Body of pancreas (tissue), 4 donors: Measurements from ENCODE around the gene MMP2. TPM values are rescaled to one million over a fixed set of nuclear protein-coding genes. Genes with fewer than 3 reads are reported as not detected.

Experiments
- ATAC-seq: fragments of 150-250 bp; one replicate; pipeline ENCODE4 v1.9.1; 2016
- DNase-seq, 4 donors: peaks; one replicate each; pipeline ENCODE4 v3.0.0-alpha.2; 2019
- H3K27ac ChIP-seq, 4 donors: fragments of 200-600 bp; sonication (generic); 1 replicate in 3 of 4; 2 replicates in 1 of 4; pipeline versions ENCODE4 v1.5.1 to v1.6.1; 2016 to 2019; ENCODE audit warnings: mild to moderate bottlenecking in 1 of 4, mixed read lengths in 1 of 4, moderate library complexity in 1 of 4
- H3K27me3 ChIP-seq, 2 donors: fragments of 200-600 bp; sonication (generic); one replicate each; pipeline ENCODE4 v1.6.0; 2016; ENCODE audit warnings: mild to moderate bottlenecking in 1 of 2
- H3K36me3 ChIP-seq, 2 donors: fragments of 200-600 bp; sonication (generic); replicated peaks in 1 of 2; 2 replicates each; pipeline ENCODE4 v1.5.1; 2016; ENCODE audit warnings: low read depth in 2 of 2; ENCODE audit not compliant: insufficient read depth in 1 of 2
- H3K4me1 ChIP-seq: fragments of 200-600 bp; sonication (generic); one replicate; pipeline ENCODE4 v1.6.0; 2016
- H3K4me3 ChIP-seq, 2 donors: fragments of 200-600 bp; sonication (generic); 1 replicate in 1 of 2; 2 replicates in 1 of 2; pipeline ENCODE4 v1.5.1; 2016 to 2019
- H3K9me3 ChIP-seq, 3 donors: fragments of 200-600 bp; sonication (generic); 1 replicate in 2 of 3; 2 replicates in 1 of 3; pipeline ENCODE4 v1.5.1; 2016
- POLR2A ChIP-seq, 3 donors: fragments of 450-650 bp; IDR thresholded peaks; one replicate each; pipeline ENCODE4 v1.6.1; 2016; ENCODE audit warnings: antibody characterized with exemption in 3 of 3, mild to moderate bottlenecking in 2 of 3
- WGBS, 2 donors: methylation state at CpG; one replicate each; pipeline ENCODE4 v1.1.5; 2017; 5-methylcytosine and 5-hydroxymethylcytosine counted together
- intact Hi-C: fragments of 100-400 bp; cut with DNase I; formaldehyde crosslinking; loops from one replicate; pipeline ENCODE4 v1.15.1; 2023
- total RNA-seq, 2 donors: library from RNA; depleted of rRNA; stranded (reverse); fragments of >200 nt; gene quantifications; one replicate each; pipeline ENCODE4 v1.1.0, GENCODE V29; 2016
- TF ChIP-seq, protein P1 (sequence below), 7 experiments: fragments of 450-650 bp in 4 of 7; fragments of 200-600 bp in 3 of 7; sonication (generic) in 3 of 7; IDR thresholded peaks; one replicate each; pipeline ENCODE4 v1.5.1; 2016 to 2019; ENCODE audit warnings: antibody characterized with exemption in 7 of 7

The MMP2 gene
- total RNA-seq, 2 donors from 2014 or later, result 58.7 to 76.0 TPM

DNA sequence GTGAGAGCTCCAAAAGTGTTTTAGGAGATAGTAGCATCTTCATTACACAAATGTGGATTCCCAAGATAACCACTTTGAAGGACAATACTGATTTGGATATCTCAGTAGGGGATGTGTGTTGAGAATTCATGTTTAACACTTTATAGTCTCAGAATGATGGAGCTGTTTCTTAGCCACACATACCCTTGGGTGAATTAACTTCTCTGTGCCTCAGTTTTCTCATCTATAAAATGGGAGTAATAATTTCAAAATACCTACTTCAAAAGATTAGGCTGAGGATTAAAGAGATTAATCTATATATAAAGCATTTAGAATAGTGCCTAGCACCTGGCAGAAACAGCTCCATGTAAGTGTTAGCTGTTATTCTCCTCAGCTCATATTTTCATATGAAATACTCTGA lies 48.9 kb downstream of the MMP2 start:
- DNase-seq (no peak), ATAC-seq (no peak)
- Histone ChIP-seq H3K27ac (no peak overlapping the region), H3K27me3 (no peaks in the 10 kb centered on the region), H3K4me3 (no peak overlapping the region), H3K4me1 (no peaks in the 10 kb centered on the region), H3K36me3 (no peaks in the 10 kb centered on the region), H3K9me3 (no peaks in the 10 kb centered on the region)
- intact Hi-C loops, result no loop called here
- no peak for TF ChIP-seq POLR2A (IDR thresholded peaks at IDR 0.05)
- TF ChIP-seq, protein P1, sequence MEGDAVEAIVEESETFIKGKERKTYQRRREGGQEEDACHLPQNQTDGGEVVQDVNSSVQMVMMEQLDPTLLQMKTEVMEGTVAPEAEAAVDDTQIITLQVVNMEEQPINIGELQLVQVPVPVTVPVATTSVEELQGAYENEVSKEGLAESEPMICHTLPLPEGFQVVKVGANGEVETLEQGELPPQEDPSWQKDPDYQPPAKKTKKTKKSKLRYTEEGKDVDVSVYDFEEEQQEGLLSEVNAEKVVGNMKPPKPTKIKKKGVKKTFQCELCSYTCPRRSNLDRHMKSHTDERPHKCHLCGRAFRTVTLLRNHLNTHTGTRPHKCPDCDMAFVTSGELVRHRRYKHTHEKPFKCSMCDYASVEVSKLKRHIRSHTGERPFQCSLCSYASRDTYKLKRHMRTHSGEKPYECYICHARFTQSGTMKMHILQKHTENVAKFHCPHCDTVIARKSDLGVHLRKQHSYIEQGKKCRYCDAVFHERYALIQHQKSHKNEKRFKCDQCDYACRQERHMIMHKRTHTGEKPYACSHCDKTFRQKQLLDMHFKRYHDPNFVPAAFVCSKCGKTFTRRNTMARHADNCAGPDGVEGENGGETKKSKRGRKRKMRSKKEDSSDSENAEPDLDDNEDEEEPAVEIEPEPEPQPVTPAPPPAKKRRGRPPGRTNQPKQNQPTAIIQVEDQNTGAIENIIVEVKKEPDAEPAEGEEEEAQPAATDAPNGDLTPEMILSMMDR (IDR thresholded peaks at IDR 0.05), result no peak

DNA sequence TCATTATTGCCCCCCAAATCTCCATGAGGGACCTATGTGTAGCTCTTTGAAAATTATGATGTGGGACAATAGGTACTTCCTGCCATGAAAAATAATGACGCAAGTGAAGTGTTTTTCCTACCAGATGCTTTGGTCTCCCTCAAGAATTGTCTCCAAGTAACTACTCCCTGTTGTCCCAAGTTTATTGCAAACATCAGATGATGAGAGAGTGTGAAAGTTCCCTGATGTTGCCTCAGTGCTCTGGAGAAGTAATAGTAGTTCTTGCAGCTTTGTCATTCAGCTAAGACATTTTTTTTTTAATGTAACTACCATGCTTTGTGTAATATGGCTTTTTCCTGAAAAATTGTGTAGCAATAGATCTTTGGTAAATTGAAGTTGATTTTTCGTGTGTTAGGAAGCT lies 50.0 kb downstream of the MMP2 start:
- Histone ChIP-seq H3K4me3 (no peak overlapping the region), H3K27ac (no peak overlapping the region), H3K4me1 (no peaks in the 10 kb centered on the region), H3K27me3 (no peaks in the 10 kb centered on the region), H3K36me3 (no peaks in the 10 kb centered on the region), H3K9me3 (no peaks in the 10 kb centered on the region)
- intact Hi-C loops, result no loop called here
- ATAC-seq (no peak), DNase-seq (no peak)
- WGBS, 2 donors, result 79% methylated on average over 2 of the region's 2 CpGs
- TF ChIP-seq, protein P1 (IDR thresholded peaks at IDR 0.05), result no peak
- no peak for TF ChIP-seq POLR2A (IDR thresholded peaks at IDR 0.05)

DNA sequence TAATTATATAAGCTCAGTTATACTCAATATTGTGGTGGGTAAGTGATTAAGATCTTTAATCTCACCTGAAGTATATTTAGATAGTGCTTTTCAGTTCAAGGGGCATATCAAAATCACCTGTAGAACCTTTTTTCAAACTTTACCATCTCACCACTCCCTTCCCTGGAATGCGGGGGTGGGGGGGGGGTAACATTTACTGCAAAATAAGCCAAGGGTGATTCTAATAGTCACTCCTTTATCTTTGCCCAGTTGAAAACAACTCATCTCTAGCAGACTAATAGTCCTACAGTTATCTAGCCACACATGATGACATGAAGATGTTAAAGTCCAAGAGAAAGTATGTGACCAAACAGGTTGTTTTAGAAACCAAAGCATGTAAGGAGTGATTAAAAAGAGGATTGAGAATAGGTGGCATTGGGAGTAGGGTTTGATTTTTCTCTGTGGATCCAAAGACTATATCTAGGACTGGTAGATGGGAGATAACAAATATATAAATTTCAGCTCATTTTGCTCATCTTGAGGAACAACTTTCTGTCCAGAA lies 51.4 kb downstream of the MMP2 start:
- no peak for DNase-seq
- H3K27ac ChIP-seq, result no peak overlapping the region
- ATAC-seq, result no peak
- no peaks in the 10 kb centered on the region for H3K4me1 ChIP-seq
- H3K36me3 ChIP-seq, result no peaks in the 10 kb centered on the region
- TF ChIP-seq, protein P1 (IDR thresholded peaks at IDR 0.05), result no peak
- no peak for TF ChIP-seq POLR2A (IDR thresholded peaks at IDR 0.05)
- no peaks in the 10 kb centered on the region for H3K27me3 ChIP-seq
- H3K9me3 ChIP-seq, result no peaks in the 10 kb centered on the region
- intact Hi-C loops, result no loop called here
- WGBS, 2 donors, result 89% methylated on average over 1 of the region's 1 CpG
- H3K4me3 ChIP-seq, result no peak overlapping the region

DNA sequence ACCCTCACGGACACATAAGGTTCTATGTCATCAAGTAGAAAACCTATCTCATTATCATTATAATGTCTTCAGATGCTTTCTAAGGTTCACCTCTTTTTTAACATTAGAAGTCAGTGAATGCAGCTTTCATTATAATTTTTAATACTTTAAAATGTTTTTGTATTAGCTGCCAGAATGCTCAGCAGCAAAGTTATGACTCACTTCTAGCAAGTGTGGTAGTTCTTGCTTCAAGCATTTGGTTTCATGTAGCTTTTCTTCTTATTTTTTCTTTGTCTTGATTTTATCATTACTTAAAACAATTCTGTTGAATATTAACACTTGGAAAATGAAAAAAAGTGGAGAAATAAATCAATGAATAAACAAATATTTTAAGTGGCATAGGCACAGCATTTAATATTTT lies 53.2 kb downstream of the MMP2 start:
- Histone ChIP-seq H3K4me1 (no peaks in the 10 kb centered on the region), H3K36me3 (no peaks in the 10 kb centered on the region), H3K27ac (no peak overlapping the region), H3K4me3 (no peak overlapping the region), H3K9me3 (no peaks in the 10 kb centered on the region), H3K27me3 (no peaks in the 10 kb centered on the region)
- 86 to 88% methylated on average over 1 of the region's 1 CpG for WGBS, 2 donors
- DNase-seq (no peak), ATAC-seq (no peak)
- intact Hi-C loops, result no loop called here
- TF ChIP-seq, protein P1 (IDR thresholded peaks at IDR 0.05), result no peak
- no peak for TF ChIP-seq POLR2A (IDR thresholded peaks at IDR 0.05)

DNA sequence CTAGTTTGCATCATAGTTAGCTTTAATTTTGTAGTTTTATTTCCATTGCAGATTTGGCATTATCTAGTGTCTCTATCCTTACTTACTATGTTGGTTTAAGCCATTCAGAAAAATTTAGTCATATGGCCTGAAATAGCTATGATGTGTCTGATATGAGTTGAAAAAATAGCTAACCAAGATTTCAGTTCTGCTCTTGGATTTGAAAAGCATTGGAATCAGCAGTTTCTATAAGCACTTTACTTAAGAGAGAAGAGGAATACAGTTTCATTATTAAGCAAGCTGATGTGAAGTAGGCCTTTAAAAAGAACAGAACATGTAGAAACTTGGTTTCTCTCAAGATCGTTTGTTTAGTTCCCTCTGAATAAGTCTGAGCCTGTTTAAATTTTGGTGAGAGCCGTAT lies 55.8 kb downstream of the MMP2 start:
- H3K27me3 ChIP-seq, result no peaks in the 10 kb centered on the region
- no peaks in the 10 kb centered on the region for H3K4me1 ChIP-seq
- intact Hi-C loops, result no loop called here
- 75 to 80% methylated on average over 2 of the region's 2 CpGs for WGBS, 2 donors
- no peaks in the 10 kb centered on the region for H3K9me3 ChIP-seq
- no peaks in the 10 kb centered on the region for H3K36me3 ChIP-seq
- no peak overlapping the region for H3K27ac ChIP-seq
- DNase-seq (no peak), ATAC-seq (no peak)
- no peak overlapping the region for H3K4me3 ChIP-seq
- TF ChIP-seq POLR2A (IDR thresholded peaks at IDR 0.05), result no peak
- TF ChIP-seq, protein P1 (IDR thresholded peaks at IDR 0.05), result no peak
